ENCODE measurements around the gene IL12RB1. TPM values are rescaled to one million over a fixed set of nuclear protein-coding genes. Genes with fewer than 3 reads are reported as not detected.
A peak's percentile ranks its signal among the peaks of the same experiment; 100 is the strongest.

The IL12RB1 gene
- total RNA-seq, 8 experiments from 2014 or later, result 0.05 to 1.2 (median 0.23) TPM; not detected in 2

DNA sequence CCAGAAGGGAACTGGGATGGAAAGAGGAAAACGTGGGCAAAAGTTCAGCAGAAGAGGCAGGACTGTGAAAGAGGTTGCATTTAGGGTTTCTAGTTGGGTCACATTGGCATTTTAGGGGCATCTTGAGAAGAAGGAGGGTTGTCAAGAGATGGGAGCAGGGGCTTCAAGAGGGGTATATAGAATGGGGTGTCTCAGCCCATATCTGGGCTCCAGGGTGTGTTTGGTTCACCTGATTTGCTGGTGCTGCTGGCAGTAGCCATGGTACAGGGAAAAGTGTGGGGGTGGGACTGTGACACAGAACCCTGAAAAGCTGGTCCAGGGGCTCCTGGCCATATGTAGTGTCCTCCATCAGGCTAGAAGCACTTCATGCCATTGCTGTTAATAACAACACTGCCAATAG lies 33.4 kb upstream of the IL12RB1 start:
- no peak overlapping the region for H3K27ac ChIP-seq
- no peak overlapping the region for H3K4me3 ChIP-seq
- H3K4me1 ChIP-seq (replicated peaks in 1 of 2), result peaks cover 12 to 20% of the 10 kb centered on the region in 2 donors
- 40 to 60% methylated on average over 1 of the region's 1 CpG; no CpG with 5 or more reads in 8 of the 10 experiments for WGBS, 10 experiments
- in situ Hi-C loops (cut with MboI; ENCODE audit: low pct_unique_long_range_greater_than_20kb in 2 of 9, low sequenced_read_pairs in 9 of 9, unreplicated experiment in 9 of 9), result no loop called here
- no peak for ATAC-seq (replicated peaks in 6 of 8)

DNA sequence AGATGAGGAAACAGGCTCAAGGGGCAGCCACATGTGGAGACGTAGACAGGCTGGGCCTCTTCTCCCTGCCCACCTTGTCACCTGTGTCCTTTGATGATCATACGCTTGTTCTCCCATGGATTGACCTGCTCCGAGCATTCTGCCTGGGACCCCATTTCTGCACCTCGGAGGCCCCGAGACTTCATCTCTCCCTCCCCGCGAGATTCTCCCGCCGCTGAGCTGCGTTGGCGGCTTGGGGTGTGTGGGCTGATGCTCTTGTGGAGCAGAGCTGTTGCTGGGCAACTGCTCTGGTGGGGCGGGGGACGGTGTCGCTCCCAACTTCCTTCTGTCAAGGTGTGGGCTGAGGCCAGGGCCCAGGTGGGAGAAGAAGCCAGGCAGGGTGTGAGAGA lies 33.0 kb upstream of the IL12RB1 start:
- H3K27ac ChIP-seq, result no peak overlapping the region
- in situ Hi-C loops (cut with MboI; ENCODE audit: low pct_unique_long_range_greater_than_20kb in 2 of 9, low sequenced_read_pairs in 9 of 9, unreplicated experiment in 9 of 9), result no loop called here

GRCh38 chr19:18119013-18119716 lies 32.4 kb upstream of the IL12RB1 start:
- no peak overlapping the region for H3K27ac ChIP-seq
- WGBS, 10 experiments, result 0 to 75% (median 66%) methylated on average over 1 to 9 of the region's 13 CpGs; no CpG with 5 or more reads in 2 of the 10 experiments
- H3K4me3 ChIP-seq, result no peak overlapping the region
- in situ Hi-C loops (cut with MboI; ENCODE audit: low pct_unique_long_range_greater_than_20kb in 2 of 9, low sequenced_read_pairs in 9 of 9, unreplicated experiment in 9 of 9), result no loop called here
- peaks cover 12 to 20% of the 10 kb centered on the region in 2 donors for H3K4me1 ChIP-seq (replicated peaks in 1 of 2)
- no peak for ATAC-seq (replicated peaks in 6 of 8)

More for the DNA sequence above, 33.0 kb upstream of the IL12RB1 start:
- ATAC-seq (replicated peaks in 6 of 8), result no peak
- Histone ChIP-seq H3K4me3 (no peak overlapping the region), H3K4me1 (replicated peaks in 1 of 2) (peaks cover 12 to 20% of the 10 kb centered on the region in 2 donors)
- WGBS, 10 experiments, result 60 to 100% (median 77%) methylated on average over 1 to 14 of the region's 14 CpGs; no CpG with 5 or more reads in 5 of the 10 experiments

DNA sequence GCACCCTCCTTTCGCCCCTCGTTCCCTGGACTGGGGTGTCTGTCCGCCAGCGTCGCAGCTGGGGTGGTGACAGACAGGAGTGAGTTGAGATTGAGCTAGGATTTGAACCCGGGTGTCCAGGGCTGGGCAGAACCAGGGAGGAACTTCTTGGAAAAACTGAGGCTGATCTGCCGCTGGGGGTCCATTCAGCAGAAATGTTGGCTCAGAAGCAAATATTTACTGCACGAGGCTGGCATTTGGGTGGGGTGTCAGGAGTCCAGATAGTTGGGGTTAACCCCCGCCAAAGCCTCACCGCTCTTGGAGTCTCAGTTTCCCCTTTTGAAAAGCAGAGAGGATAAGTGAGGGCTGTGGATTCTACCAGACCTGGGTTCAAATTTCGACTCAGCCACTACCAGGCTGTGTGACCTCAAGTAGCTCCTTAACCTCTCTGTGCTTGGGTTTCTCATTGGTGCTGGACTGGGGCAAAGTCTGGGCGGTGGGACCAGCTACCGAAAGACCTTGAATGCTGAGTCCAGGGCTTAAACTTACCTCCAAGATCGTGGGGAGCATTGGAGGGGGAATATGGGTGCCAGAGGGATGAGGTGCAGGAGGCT lies 31.8 kb upstream of the IL12RB1 start:
- WGBS, 10 experiments, result 25 to 100% (median 56%) methylated on average over 1 to 7 of the region's 14 CpGs; no CpG with 5 or more reads in 3 of the 10 experiments
- no peak overlapping the region for H3K27ac ChIP-seq
- in situ Hi-C loops (cut with MboI; ENCODE audit: low pct_unique_long_range_greater_than_20kb in 2 of 9, low sequenced_read_pairs in 9 of 9, unreplicated experiment in 9 of 9), result no loop called here
- H3K4me3 ChIP-seq, result peak overlapping the region; percentile 51 to 86 (median 72)
- peaks cover 12 to 20% of the 10 kb centered on the region in 2 donors for H3K4me1 ChIP-seq (replicated peaks in 1 of 2)
- no peak for ATAC-seq (replicated peaks in 6 of 8)

DNA sequence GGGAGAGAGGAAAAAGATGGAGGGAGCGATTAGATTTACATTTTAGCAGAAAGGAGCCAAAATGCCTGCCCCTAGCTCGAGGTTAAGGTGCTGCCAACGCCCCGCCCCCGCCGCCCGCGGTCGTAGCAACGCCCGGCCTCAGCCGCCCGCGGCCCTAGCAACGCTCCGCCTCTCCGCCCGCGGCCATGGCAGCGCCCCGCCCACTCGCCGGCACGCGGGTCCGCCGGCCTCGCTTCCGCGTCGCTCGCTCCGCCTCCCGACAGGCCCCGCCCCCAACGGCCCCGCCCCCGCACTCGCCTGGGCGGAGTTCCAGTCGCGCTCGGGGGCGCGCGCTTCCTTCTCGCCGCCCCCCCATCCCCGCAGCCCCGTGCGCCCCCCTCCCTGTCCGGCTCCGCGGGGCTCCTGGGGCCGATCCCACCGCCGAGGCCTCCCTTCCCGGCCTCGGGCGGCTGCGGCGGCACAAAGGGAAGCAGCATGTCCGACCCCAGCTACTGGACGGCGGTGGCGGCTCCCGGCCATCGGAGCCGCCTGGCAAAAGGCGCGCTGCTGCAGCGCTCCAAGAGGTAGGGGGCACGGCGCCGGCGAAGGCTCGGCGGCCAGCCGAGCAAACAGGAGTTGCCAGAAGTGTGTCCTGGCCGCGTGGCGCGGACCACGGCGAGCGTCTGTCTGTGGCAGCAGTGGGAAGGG lies 31.1 kb upstream of the IL12RB1 start:
- 4% methylated on average over 5 of the region's 86 CpGs; no CpG with 5 or more reads in 9 of the 10 experiments for WGBS, 10 experiments
- ATAC-seq (replicated peaks in 6 of 8), result peak; percentile 86 to 90 (median 87)
- Histone ChIP-seq H3K27ac (peak overlapping the region; percentile 1 to 52), H3K4me3 (peak overlapping the region; percentile 51 to 86 (median 72)), H3K4me1 (replicated peaks in 1 of 2) (peaks cover 12 to 26% of the 10 kb centered on the region in 2 donors)
- in situ Hi-C loops (cut with MboI; ENCODE audit: low pct_unique_long_range_greater_than_20kb in 2 of 9, low sequenced_read_pairs in 9 of 9, unreplicated experiment in 9 of 9), result no loop called here

- peaks cover 12 to 29% of the 10 kb centered on the region in 2 donors for H3K4me1 ChIP-seq (replicated peaks in 1 of 2)
- no peak overlapping the region for H3K27ac ChIP-seq
- WGBS, 10 experiments, result 20 to 92% (median 60%) methylated on average over 2 of the region's 11 CpGs; no CpG with 5 or more reads in 7 of the 10 experiments
- in situ Hi-C loops (cut with MboI; ENCODE audit: low pct_unique_long_range_greater_than_20kb in 2 of 9, low sequenced_read_pairs in 9 of 9, unreplicated experiment in 9 of 9), result no loop called here
- no peak for ATAC-seq (replicated peaks in 6 of 8)
- H3K4me3 ChIP-seq, result peak overlapping the region; percentile 51 to 86 (median 72)
These were observed 30.6 kb upstream of the IL12RB1 start for GRCh38 chr19:18117364-18117691.

- no peak overlapping the region for H3K4me3 ChIP-seq
- in situ Hi-C loops (cut with MboI; ENCODE audit: low pct_unique_long_range_greater_than_20kb in 2 of 9, low sequenced_read_pairs in 9 of 9, unreplicated experiment in 9 of 9), result no loop called here
- WGBS, 10 experiments, result 70 to 100% (median 85%) methylated on average over 1 to 2 of the region's 4 CpGs; no CpG with 5 or more reads in 5 of the 10 experiments
- H3K4me1 ChIP-seq (replicated peaks in 1 of 2), result peaks cover 12 to 30% of the 10 kb centered on the region in 2 donors
- no peak for ATAC-seq (replicated peaks in 6 of 8)
- no peak overlapping the region for H3K27ac ChIP-seq
These were observed 27.7 kb upstream of the IL12RB1 start for GRCh38 chr19:18114483-18114882.

DNA sequence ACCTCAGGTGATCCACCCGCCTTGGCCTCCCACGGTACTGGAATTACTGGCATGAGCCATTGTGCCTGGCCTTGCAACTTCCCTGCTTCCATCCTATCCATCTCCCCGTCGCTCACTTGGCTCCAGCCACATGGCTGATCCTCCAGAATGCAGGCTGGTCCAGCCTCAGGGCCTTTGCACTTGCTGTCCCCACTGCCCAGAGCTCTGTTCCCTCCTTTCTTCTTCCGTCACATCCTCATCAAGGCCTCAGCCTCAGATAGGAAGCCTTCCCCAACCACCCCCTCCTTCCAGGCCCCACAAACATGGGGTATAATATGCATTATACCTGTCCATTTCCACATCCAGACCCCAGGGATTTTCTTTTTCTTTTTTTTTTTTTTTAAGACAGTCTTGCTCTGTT lies 27.1 kb upstream of the IL12RB1 start:
- in situ Hi-C loops (cut with MboI; ENCODE audit: low pct_unique_long_range_greater_than_20kb in 2 of 9, low sequenced_read_pairs in 9 of 9, unreplicated experiment in 9 of 9), result no loop called here
- no peak for ATAC-seq (replicated peaks in 6 of 8)
- Histone ChIP-seq H3K4me3 (no peak overlapping the region), H3K4me1 (replicated peaks in 1 of 2) (peaks cover 9 to 30% of the 10 kb centered on the region in 2 donors), H3K27ac (no peak overlapping the region)
- WGBS, 10 experiments, result 81 to 100% (median 100%) methylated on average over 2 to 4 of the region's 5 CpGs; no CpG with 5 or more reads in 3 of the 10 experiments

- H3K27ac ChIP-seq, result no peak overlapping the region
- in situ Hi-C loops (cut with MboI; ENCODE audit: low pct_unique_long_range_greater_than_20kb in 2 of 9, low sequenced_read_pairs in 9 of 9, unreplicated experiment in 9 of 9), result no loop called here
- WGBS, 10 experiments, result 0 to 100% (median 3%) methylated on average over 1 to 3 of the region's 9 CpGs; no CpG with 5 or more reads in 2 of the 10 experiments
- H3K4me1 ChIP-seq (replicated peaks in 1 of 2), result peaks cover 5 to 25% of the 10 kb centered on the region in 2 donors
- peak; percentile 58 to 75 (median 64) for ATAC-seq (replicated peaks in 6 of 8)
- H3K4me3 ChIP-seq, result no peak overlapping the region
These were observed 26.3 kb upstream of the IL12RB1 start for GRCh38 chr19:18112989-18113478.

DNA sequence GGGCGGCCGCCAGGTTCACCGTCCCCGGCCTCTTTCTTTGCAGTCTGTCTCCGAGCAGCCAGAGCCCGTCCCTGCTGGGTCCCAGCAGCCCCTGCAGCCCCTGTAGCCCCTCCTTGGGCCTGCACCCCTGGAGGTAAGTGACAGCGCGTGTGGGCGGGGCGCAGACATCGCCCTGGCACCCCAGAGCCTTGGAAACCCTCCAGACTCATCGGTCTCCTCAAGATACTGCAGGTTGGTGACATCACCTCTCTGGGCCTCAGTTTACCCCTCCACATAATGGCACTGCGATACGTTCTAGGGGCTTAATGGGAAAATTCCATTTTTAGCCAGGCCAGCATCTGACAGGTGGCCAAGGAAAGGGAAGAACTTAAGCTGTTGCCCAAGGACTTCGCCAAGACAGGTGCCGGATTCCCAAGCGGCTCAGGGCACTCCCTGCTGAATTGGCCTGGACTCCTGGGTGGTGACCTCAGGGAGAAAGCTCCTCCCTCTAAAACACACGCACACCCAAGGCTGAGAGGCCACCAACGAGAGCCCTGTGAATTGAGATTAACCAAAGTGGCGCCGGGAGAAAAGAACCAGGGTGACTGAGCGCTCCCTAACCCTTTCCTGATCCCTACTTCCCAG lies 24.0 kb upstream of the IL12RB1 start:
- Histone ChIP-seq H3K27ac (no peak overlapping the region), H3K4me3 (peak overlapping the region; percentile 37 to 52 (median 44)), H3K4me1 (replicated peaks in 1 of 2) (peaks cover 0 to 19% of the 10 kb centered on the region in 2 donors)
- no peak for ATAC-seq (replicated peaks in 6 of 8)
- 35 to 97% (median 80%) methylated on average over 3 to 10 of the region's 22 CpGs; no CpG with 5 or more reads in 3 of the 10 experiments for WGBS, 10 experiments
- in situ Hi-C loops (cut with MboI; ENCODE audit: low pct_unique_long_range_greater_than_20kb in 2 of 9, low sequenced_read_pairs in 9 of 9, unreplicated experiment in 9 of 9), result no loop called here

GRCh38 chr19:18109733-18110608 lies 23.2 kb upstream of the IL12RB1 start:
- peak; percentile 56 to 85 (median 66) for ATAC-seq (replicated peaks in 6 of 8)
- 10% methylated on average over 2 of the region's 92 CpGs; no CpG with 5 or more reads in 9 of the 10 experiments for WGBS, 10 experiments
- H3K4me1 ChIP-seq (replicated peaks in 1 of 2), result peaks cover 0 to 19% of the 10 kb centered on the region in 2 donors
- peak overlapping the region in 1 of 2 donors; percentile 55 for H3K27ac ChIP-seq
- in situ Hi-C loops (cut with MboI; ENCODE audit: low pct_unique_long_range_greater_than_20kb in 2 of 9, low sequenced_read_pairs in 9 of 9, unreplicated experiment in 9 of 9), result no loop called here
- peak overlapping the region; percentile 37 to 52 (median 44) for H3K4me3 ChIP-seq

DNA sequence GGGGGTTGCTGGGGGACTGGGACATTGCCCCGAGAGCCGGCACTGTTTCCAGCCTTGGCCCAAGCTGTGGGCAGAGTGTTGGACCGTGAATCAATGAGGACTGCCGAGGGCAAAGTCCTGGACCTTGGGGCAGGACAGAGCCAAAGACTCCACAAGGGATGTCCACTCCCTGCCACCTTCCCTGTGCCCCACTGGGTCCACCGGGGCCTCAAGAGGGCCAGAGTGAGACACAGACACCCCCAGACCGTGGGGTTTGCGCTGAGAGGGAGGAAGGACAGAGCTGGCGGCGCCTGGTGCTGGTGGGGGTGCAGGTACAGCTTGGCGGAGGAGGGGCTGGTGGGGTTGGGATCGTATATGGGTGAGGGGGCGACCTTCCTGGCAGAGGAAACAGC lies 22.6 kb upstream of the IL12RB1 start:
- Histone ChIP-seq H3K4me3 (peak overlapping the region; percentile 37 to 52 (median 44)), H3K27ac (peak overlapping the region in 1 of 2 donors; percentile 55), H3K4me1 (replicated peaks in 1 of 2) (peaks cover 4 to 23% of the 10 kb centered on the region in 2 donors)
- no CpG with 5 or more reads among the region's 12 CpGs for WGBS, 10 experiments
- in situ Hi-C loops (cut with MboI; ENCODE audit: low pct_unique_long_range_greater_than_20kb in 2 of 9, low sequenced_read_pairs in 9 of 9, unreplicated experiment in 9 of 9), result no loop called here
- ATAC-seq (replicated peaks in 6 of 8), result peak in 1 of 8 experiments; percentile 18

All from motor neuron (in vitro differentiated cells).